ENCODE results near the gene PARN. TPM values are rescaled to one million over a fixed set of nuclear protein-coding genes. Genes with fewer than 3 reads are reported as not detected.

Gene PARN
- polyA plus RNA-seq, 1 donor from 2014 or later: 22.3 TPM

DNA sequence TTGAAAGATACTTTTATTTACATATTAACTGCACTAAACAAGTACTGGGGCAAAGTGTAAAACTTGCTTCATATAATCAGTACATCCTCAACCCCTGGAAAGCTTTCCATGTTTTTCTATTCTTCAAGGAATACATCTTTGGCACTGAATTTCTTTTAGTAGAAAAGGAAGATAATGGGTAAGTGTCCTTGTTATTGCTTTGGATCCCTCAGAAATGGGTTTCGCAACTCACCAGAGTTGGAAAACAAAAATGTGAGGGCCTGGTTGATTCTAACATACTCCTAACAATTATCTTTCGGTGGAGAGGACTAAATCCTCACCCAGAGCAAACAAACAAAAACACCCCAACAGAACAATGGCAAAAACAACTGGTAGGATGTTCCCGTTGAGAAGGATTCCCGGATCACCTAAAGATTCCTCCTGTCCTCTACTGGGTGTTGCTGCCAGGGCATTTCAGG lies 120.4 kb downstream of the PARN start:
- Histone ChIP-seq H3K4me3 (ENCODE audit: low read length) (no peak overlapping the region), H3K9me2 (ENCODE audit: insufficient read depth, low read length) (no peaks in the 10 kb centered on the region), H3K9me3 (ENCODE audit: low read length) (no peaks in the 10 kb centered on the region), H3K79me2 (replicated peaks; ENCODE audit: insufficient read depth, low read length) (no peaks in the 10 kb centered on the region), H2AFZ (ENCODE audit: low read depth, low read length) (no peak overlapping the region), H4K20me1 (ENCODE audit: insufficient read depth) (no peaks in the 10 kb centered on the region), H3K27ac (ENCODE audit: low read length) (no peak overlapping the region), H3K9ac (ENCODE audit: low read length) (no peak overlapping the region), H3K4me2 (ENCODE audit: low read length) (no peak overlapping the region), H3K27me3 (ENCODE audit: insufficient read depth, low read depth, low read length) (no peaks in the 10 kb centered on the region), H3F3A (ENCODE audit: insufficient read depth, low read length, poor library complexity, severe bottlenecking) (no peaks in the 10 kb centered on the region), H3K36me3 (ENCODE audit: insufficient read depth, low read length) (no peaks in the 10 kb centered on the region)
- TF ChIP-seq TAF1 (IDR thresholded peaks at IDR 0.05; ENCODE audit: low read depth): no peak
- no peak for TF ChIP-seq EZH2 (IDR thresholded peaks at IDR 0.05; ENCODE audit: borderline replicate concordance, insufficient read depth, low read length, poor library complexity, severe bottlenecking)
- TF ChIP-seq POLR2AphosphoS5 (IDR thresholded peaks at IDR 0.05): no peak
- no peak for TF ChIP-seq EP300 (conservative IDR thresholded peaks at IDR 0.05; ENCODE audit: poor library complexity, severe bottlenecking)
- no peak for TF ChIP-seq RAD21 (conservative IDR thresholded peaks at IDR 0.05)
- TF ChIP-seq SMC3 (conservative IDR thresholded peaks at IDR 0.05; ENCODE audit: poor library complexity): no peak
- TF ChIP-seq, protein P1, sequence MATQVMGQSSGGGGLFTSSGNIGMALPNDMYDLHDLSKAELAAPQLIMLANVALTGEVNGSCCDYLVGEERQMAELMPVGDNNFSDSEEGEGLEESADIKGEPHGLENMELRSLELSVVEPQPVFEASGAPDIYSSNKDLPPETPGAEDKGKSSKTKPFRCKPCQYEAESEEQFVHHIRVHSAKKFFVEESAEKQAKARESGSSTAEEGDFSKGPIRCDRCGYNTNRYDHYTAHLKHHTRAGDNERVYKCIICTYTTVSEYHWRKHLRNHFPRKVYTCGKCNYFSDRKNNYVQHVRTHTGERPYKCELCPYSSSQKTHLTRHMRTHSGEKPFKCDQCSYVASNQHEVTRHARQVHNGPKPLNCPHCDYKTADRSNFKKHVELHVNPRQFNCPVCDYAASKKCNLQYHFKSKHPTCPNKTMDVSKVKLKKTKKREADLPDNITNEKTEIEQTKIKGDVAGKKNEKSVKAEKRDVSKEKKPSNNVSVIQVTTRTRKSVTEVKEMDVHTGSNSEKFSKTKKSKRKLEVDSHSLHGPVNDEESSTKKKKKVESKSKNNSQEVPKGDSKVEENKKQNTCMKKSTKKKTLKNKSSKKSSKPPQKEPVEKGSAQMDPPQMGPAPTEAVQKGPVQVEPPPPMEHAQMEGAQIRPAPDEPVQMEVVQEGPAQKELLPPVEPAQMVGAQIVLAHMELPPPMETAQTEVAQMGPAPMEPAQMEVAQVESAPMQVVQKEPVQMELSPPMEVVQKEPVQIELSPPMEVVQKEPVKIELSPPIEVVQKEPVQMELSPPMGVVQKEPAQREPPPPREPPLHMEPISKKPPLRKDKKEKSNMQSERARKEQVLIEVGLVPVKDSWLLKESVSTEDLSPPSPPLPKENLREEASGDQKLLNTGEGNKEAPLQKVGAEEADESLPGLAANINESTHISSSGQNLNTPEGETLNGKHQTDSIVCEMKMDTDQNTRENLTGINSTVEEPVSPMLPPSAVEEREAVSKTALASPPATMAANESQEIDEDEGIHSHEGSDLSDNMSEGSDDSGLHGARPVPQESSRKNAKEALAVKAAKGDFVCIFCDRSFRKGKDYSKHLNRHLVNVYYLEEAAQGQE (IDR thresholded peaks at IDR 0.05; ENCODE audit: borderline replicate concordance): no peak
- no peak for TF ChIP-seq MXI1 (conservative IDR thresholded peaks at IDR 0.05; ENCODE audit: poor library complexity, severe bottlenecking)

DNA sequence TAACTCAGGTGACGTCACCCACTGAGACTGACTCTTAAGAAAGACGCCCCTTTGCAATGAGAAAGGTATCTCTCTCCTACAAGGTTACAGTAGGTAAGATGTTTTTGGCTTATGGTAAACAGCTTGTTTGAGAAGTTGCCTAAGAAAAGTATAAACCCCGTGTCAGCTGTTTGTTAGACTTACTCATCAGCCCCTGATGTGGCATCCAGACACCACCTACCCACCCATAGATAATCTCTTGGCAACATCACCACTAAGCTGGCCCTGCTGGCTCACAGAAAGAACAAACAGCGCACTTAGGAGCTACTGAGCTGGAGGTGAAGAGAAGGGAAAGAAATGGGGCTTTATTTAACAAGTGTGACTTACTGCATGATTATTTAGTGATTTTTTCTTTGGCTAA lies 121.0 kb downstream of the PARN start:
- TF ChIP-seq TAF1 (IDR thresholded peaks at IDR 0.05; ENCODE audit: low read depth) (no peak), MXI1 (conservative IDR thresholded peaks at IDR 0.05; ENCODE audit: poor library complexity, severe bottlenecking) (no peak), SMC3 (conservative IDR thresholded peaks at IDR 0.05; ENCODE audit: poor library complexity) (no peak), POLR2AphosphoS5 (IDR thresholded peaks at IDR 0.05) (no peak), RAD21 (conservative IDR thresholded peaks at IDR 0.05) (no peak), EP300 (conservative IDR thresholded peaks at IDR 0.05; ENCODE audit: poor library complexity, severe bottlenecking) (no peak), EZH2 (IDR thresholded peaks at IDR 0.05; ENCODE audit: borderline replicate concordance, insufficient read depth, low read length, poor library complexity, severe bottlenecking) (no peak)
- TF ChIP-seq, protein P1 (IDR thresholded peaks at IDR 0.05; ENCODE audit: borderline replicate concordance): no peak
- TF ChIP-seq, protein P2, sequence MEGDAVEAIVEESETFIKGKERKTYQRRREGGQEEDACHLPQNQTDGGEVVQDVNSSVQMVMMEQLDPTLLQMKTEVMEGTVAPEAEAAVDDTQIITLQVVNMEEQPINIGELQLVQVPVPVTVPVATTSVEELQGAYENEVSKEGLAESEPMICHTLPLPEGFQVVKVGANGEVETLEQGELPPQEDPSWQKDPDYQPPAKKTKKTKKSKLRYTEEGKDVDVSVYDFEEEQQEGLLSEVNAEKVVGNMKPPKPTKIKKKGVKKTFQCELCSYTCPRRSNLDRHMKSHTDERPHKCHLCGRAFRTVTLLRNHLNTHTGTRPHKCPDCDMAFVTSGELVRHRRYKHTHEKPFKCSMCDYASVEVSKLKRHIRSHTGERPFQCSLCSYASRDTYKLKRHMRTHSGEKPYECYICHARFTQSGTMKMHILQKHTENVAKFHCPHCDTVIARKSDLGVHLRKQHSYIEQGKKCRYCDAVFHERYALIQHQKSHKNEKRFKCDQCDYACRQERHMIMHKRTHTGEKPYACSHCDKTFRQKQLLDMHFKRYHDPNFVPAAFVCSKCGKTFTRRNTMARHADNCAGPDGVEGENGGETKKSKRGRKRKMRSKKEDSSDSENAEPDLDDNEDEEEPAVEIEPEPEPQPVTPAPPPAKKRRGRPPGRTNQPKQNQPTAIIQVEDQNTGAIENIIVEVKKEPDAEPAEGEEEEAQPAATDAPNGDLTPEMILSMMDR (IDR thresholded peaks at IDR 0.05; ENCODE audit: poor library complexity, severe bottlenecking): no peak
- Histone ChIP-seq H3F3A (ENCODE audit: insufficient read depth, low read length, poor library complexity, severe bottlenecking) (no peaks in the 10 kb centered on the region), H4K20me1 (ENCODE audit: insufficient read depth) (no peaks in the 10 kb centered on the region), H3K79me2 (replicated peaks; ENCODE audit: insufficient read depth, low read length) (no peaks in the 10 kb centered on the region), H3K9me3 (ENCODE audit: low read length) (no peaks in the 10 kb centered on the region), H3K36me3 (ENCODE audit: insufficient read depth, low read length) (no peaks in the 10 kb centered on the region), H3K27me3 (ENCODE audit: insufficient read depth, low read depth, low read length) (no peaks in the 10 kb centered on the region), H3K4me2 (ENCODE audit: low read length) (no peak overlapping the region), H3K9me2 (ENCODE audit: insufficient read depth, low read length) (no peaks in the 10 kb centered on the region), H3K9ac (ENCODE audit: low read length) (no peak overlapping the region), H2AFZ (ENCODE audit: low read depth, low read length) (no peak overlapping the region), H3K4me3 (ENCODE audit: low read length) (no peak overlapping the region), H3K27ac (ENCODE audit: low read length) (no peak overlapping the region)

Measured in neural cell (in vitro differentiated cells).